Right renal pelvis (tissue), 4 donors: Measurements from ENCODE around the gene NEDD9. TPM values are rescaled to one million over a fixed set of nuclear protein-coding genes. Genes with fewer than 3 reads are reported as not detected.

Experiments used
- DNase-seq, 4 donors: peaks; one replicate each; pipeline ENCODE4 v3.0.0-alpha.2; 2013; ENCODE audit warnings: low read depth in 4 of 4, low spot score in 3 of 4, missing footprints in 1 of 4
- polyA plus RNA-seq, 4 donors: library from polyadenylated mRNA; unstranded; fragments of 120-200 nt; gene quantifications; one replicate each; pipeline ENCODE4 v1.2.1, GENCODE V29; 2013; ENCODE audit not compliant: insufficient read length in 4 of 4

NEDD9 gene
- polyA plus RNA-seq, 4 donors: 58.8 to 76.5 (median 71.6) TPM

GRCh38 chr6:11221623-11222384 lies 10.7 kb downstream of the NEDD9 start:
- no peak for DNase-seq

- DNase-seq: no peak
Measured at GRCh38 chr6:11219400-11219834, 13.1 kb downstream of the NEDD9 start.

- no peak for DNase-seq
Measured at GRCh38 chr6:11218538-11219399, 13.7 kb downstream of the NEDD9 start.

DNA sequence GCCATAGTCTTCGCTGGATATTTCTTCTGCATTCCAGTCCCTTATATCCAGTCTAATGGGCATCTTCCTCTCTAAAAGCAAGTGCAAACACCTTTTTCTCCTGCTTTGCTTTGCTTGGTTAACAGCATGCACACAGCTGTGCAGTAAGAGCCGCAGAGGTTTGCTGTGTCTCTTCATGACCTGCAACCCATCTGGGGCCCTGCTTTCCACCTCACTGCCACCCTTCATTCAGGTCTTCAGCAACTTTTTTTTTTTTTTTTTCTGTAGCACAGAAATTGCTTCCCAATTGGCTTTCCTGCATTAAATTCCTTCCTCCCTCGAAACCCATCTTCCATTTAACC lies 14.4 kb downstream of the NEDD9 start:
- DNase-seq: no peak

GRCh38 chr6:11217360-11218101 lies 14.9 kb downstream of the NEDD9 start:
- no peak for DNase-seq

DNA sequence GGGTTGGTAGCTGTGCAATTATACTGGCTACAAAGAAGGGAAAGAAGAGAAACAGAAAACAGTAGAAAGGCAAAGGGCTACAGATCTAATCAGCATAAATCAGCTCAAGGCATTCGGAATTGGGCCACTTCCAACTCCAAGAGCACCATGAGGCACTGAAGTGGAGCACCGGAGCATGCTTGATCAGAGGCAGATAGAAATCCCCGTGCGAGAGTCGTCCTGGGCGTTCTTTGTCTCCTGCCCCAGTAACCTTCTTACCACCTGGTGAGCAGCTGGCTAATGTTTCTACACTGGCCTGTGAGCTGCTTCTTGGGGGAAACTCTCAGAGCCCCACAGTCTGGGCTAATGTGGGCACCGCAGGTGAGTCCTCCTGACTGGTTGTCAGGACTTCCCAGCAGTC lies 16.7 kb downstream of the NEDD9 start:
- no peak for DNase-seq

GRCh38 chr6:11214901-11215300 lies 17.6 kb downstream of the NEDD9 start:
- no peak for DNase-seq

GRCh38 chr6:11214084-11214833 lies 18.2 kb downstream of the NEDD9 start:
- DNase-seq: no peak

GRCh38 chr6:11213422-11214021 lies 18.9 kb downstream of the NEDD9 start:
- DNase-seq: no peak

- DNase-seq: no peak
Measured at GRCh38 chr6:11212664-11213063, 19.8 kb downstream of the NEDD9 start.

- no peak for DNase-seq
Measured at GRCh38 chr6:11211254-11211653, 21.2 kb downstream of the NEDD9 start.

GRCh38 chr6:11210386-11211138 lies 21.9 kb downstream of the NEDD9 start:
- no peak for DNase-seq

DNA sequence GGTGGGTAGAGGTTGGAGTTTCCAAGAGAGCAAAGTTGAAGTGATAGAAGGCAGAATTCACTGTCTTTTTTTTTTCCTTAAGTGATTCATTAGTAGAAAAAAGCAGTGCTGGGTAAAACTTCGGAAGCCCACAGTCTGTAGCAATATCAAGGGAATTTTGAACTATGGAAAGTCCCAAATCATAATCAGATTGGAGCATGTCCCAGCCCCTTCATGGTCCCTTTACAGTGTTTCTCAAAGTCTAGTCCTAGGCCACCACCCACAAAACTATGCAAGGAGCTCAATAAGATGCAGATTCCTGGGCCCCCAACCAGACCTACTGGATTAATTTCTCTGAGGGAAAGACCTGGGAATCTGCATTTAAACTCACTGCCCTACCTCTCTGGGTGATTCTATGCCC lies 22.6 kb downstream of the NEDD9 start:
- no peak for DNase-seq

DNA sequence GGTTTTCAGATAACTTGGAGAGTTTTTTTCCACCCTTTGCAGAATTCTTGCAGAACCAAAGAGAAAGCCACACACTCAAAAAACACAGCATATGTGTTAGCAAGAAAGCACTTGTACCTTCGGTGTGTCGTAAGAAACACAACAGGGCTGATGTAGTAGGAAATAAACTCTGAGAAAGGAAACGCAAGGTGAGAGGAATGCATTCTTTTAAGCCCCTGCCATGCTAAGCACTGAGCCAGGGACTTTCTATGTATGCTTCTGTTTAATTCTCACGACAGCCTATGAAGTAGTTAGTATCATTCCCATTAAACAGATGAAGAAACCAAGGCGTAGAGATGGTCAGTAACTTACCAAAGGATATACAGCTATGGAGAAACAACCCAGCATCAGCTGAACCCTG lies 23.1 kb downstream of the NEDD9 start:
- DNase-seq: no peak

DNA sequence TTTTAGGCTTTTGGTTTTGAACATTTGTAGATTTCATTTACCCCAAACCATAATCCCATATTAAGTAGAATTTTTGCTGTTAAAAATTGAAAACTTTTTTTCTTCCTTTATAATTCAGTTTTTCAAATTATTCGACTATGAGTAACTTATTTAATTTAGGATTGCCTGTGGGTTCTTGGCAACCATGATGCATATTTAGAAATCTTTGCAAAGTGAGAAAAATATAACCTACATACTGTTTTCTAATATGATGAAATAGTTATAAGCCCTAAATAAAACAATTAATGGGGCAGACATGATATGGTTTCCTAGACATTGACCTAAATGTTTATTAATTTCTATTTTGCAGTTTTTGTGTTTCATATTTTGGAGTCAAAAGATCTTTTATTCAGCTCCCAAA lies 23.6 kb downstream of the NEDD9 start:
- no peak for DNase-seq

- no peak for DNase-seq
Measured at GRCh38 chr6:11208267-11208666, 24.2 kb downstream of the NEDD9 start.

- DNase-seq: no peak
Measured at GRCh38 chr6:11207199-11207968, 25.1 kb downstream of the NEDD9 start.

DNA sequence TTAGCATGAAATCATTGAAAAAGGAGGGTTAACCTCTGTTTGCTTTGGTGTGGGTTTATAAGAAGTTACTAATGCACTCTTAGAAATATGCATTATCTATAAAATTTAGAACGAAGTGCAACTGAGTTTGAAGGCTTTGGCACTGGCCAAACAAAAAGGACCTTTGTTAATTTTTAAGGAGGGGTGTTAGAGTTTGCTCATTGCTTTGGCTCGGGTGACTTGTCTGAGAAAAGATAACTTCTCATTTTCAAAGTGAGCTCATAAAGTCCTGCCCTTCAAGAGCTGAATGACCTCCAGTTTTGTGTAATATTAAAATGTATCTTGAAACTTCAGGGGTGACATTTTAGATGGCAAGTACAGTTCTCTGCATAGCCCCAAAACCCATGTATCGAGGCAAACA lies 25.9 kb downstream of the NEDD9 start:
- no peak for DNase-seq
